GM12878 (cell line): ENCODE data around the gene N4BP3. TPM values are rescaled to one million over a fixed set of nuclear protein-coding genes. Genes with fewer than 3 reads are reported as not detected.
A peak's percentile ranks its signal among the peaks of the same experiment; 100 is the strongest.

ENCODE experiments used
- EGR1 ChIP-seq, 2 experiments: IDR thresholded peaks; 1 replicate in 1 of 2; 2 replicates in 1 of 2; pipeline ENCODE4 v1.6.1; 2011 to 2012; ENCODE audit warnings: low read depth in 2 of 2, low read length in 2 of 2, borderline replicate concordance in 1 of 2, mild to moderate bottlenecking in 1 of 2, moderate library complexity in 1 of 2
- EZH2 ChIP-seq: IDR thresholded peaks from 2 replicates; pipeline ENCODE4 v1.6.1; 2012; ENCODE audit warnings: low read depth, mild to moderate bottlenecking, control low read depth, inconsistent platforms, low read length, borderline replicate concordance; ENCODE audit not compliant: control insufficient read depth
- FOXM1 ChIP-seq: IDR thresholded peaks from 2 replicates; pipeline ENCODE4 v1.6.1; 2012; ENCODE audit warnings: low read depth, mild to moderate bottlenecking, inconsistent platforms, low read length, moderate library complexity
- GATAD2B ChIP-seq: fragments of 450-650 bp; conservative IDR thresholded peaks from 2 replicates; pipeline ENCODE4 v1.6.1; 2017; ENCODE audit warnings: low read depth, mild to moderate bottlenecking, moderate library complexity
- HCFC1 ChIP-seq: fragments of 150-350 bp; IDR thresholded peaks from 2 replicates; pipeline ENCODE4 v1.6.1; 2014; ENCODE audit warnings: low read length
- IRF4 ChIP-seq: IDR thresholded peaks from 2 replicates; pipeline ENCODE4 v1.6.1; 2011; ENCODE audit warnings: low read depth, low read length
- JUNB ChIP-seq: IDR thresholded peaks from 2 replicates; pipeline ENCODE4 v1.6.1; 2016; ENCODE audit warnings: antibody characterized with exemption, mild to moderate bottlenecking
- POLR2A ChIP-seq: IDR thresholded peaks from 2 replicates; pipeline ENCODE4 v1.6.1; 2011; ENCODE audit warnings: low read depth, mild to moderate bottlenecking, low read length
- POLR2AphosphoS2 ChIP-seq: IDR thresholded peaks from 2 replicates; pipeline ENCODE4 v1.6.1; 2011; ENCODE audit warnings: low read depth, mild to moderate bottlenecking, low read length, improper control_type of control experiment, moderate library complexity
- RCOR1 ChIP-seq: conservative IDR thresholded peaks from 2 replicates; pipeline ENCODE4 v1.6.1; 2012; ENCODE audit warnings: low read depth, low read length, improper control_type of control experiment
- RFX5 ChIP-seq: IDR thresholded peaks from 2 replicates; pipeline ENCODE4 v1.6.1; 2011; ENCODE audit warnings: low read depth, low read length, improper control_type of control experiment
- polyA plus RNA-seq, 11 experiments: library from polyadenylated mRNA; depleted of rRNA in 4 of 11; unstranded in 6 of 11; stranded (reverse) in 5 of 11; fragments of >200 nt; fragmentation: Nextera tagmentation in 4 of 11; fragmentation: Illumina TruSeq in 1 of 11; extraction: Ambion mirVana in 4 of 11; extraction: Trizol in 1 of 11; gene quantifications; 1 replicate in 1 of 11; 2 replicates in 10 of 11; pipeline versions ENCODE4 v1.2.1 to v1.2.3, GENCODE V29; 2011 to 2016; ENCODE audit warnings: inconsistent platforms in 2 of 11, missing spikeins in 2 of 11, low read depth in 1 of 11
- total RNA-seq, 4 experiments: library from RNA; depleted of rRNA in 3 of 4; stranded (reverse); fragments of >200 nt in 3 of 4; fragmentation: Illumina TruSeq in 1 of 4; extraction: Trizol in 1 of 4; gene quantifications; 2 replicates each; pipeline versions ENCODE4 v1.2.1 to v1.2.3, GENCODE V29; 2013 to 2021
- TF ChIP-seq, protein P1 (sequence below): fragments of 450-650 bp; IDR thresholded peaks from 2 replicates; pipeline ENCODE4 v1.6.1; 2017; ENCODE audit warnings: mild to moderate bottlenecking, moderate library complexity
- TF ChIP-seq, protein P2 (sequence below): fragments of 450-650 bp; IDR thresholded peaks from 2 replicates; pipeline ENCODE4 v1.6.1; 2017; ENCODE audit warnings: borderline replicate concordance
- TF ChIP-seq, protein P3 (sequence below): fragments of 450-650 bp; IDR thresholded peaks from 2 replicates; pipeline ENCODE4 v1.6.1; 2017; ENCODE audit warnings: mild to moderate bottlenecking, moderate library complexity

The N4BP3 gene
- total and polyA plus RNA-seq, 10 of the 15 experiments (the other 5 are each of a cell fraction or from before 2014, with no cell fraction given): 0.06 to 13.0 (median 4.3) TPM

DNA sequence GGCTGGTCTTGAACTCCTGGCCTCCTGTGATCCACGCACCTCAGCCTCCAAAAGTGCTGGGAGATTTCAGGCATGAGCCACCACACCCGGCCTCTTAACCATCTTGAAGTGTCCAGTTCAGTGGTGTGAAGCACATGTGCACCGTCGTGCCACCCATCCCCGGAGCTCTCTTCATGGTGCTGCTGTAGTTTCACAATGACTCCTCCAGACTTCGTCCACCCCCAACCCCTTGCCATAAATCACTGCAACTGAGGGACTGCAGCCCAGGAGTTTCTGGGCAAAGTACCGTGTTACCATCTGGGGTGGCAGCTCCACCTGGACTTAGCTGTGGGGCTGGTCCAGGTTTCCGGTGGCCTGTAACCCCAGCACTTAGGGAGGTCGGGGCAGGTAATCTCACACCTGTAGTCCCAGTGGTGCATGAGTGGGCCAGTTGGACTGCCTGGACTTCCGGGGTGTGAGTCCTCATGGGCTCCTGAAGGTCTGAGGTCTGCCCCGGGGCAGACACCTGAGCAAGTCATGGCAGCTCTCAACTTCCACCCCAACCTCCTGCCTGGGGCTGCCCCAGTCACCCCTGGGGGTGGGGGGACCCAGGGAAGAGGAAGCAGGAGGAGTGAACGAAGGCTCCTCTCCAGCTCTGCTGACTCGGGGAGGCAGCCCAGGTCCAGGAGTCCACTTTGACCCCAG, 6.6 kb upstream of the N4BP3 start (continued):
- TF ChIP-seq, protein P1, sequence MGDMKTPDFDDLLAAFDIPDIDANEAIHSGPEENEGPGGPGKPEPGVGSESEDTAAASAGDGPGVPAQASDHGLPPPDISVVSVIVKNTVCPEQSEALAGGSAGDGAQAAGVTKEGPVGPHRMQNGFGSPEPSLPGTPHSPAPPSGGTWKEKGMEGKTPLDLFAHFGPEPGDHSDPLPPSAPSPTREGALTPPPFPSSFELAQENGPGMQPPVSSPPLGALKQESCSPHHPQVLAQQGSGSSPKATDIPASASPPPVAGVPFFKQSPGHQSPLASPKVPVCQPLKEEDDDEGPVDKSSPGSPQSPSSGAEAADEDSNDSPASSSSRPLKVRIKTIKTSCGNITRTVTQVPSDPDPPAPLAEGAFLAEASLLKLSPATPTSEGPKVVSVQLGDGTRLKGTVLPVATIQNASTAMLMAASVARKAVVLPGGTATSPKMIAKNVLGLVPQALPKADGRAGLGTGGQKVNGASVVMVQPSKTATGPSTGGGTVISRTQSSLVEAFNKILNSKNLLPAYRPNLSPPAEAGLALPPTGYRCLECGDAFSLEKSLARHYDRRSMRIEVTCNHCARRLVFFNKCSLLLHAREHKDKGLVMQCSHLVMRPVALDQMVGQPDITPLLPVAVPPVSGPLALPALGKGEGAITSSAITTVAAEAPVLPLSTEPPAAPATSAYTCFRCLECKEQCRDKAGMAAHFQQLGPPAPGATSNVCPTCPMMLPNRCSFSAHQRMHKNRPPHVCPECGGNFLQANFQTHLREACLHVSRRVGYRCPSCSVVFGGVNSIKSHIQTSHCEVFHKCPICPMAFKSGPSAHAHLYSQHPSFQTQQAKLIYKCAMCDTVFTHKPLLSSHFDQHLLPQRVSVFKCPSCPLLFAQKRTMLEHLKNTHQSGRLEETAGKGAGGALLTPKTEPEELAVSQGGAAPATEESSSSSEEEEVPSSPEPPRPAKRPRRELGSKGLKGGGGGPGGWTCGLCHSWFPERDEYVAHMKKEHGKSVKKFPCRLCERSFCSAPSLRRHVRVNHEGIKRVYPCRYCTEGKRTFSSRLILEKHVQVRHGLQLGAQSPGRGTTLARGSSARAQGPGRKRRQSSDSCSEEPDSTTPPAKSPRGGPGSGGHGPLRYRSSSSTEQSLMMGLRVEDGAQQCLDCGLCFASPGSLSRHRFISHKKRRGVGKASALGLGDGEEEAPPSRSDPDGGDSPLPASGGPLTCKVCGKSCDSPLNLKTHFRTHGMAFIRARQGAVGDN: peak; percentile 37; the same call in 1 of the 2 replicates
- TF ChIP-seq IRF4 (0 out of 2 replicates have a peak, but pooled peaks have one; percentile 20), RFX5 (no peak), POLR2AphosphoS2 (no peak), FOXM1 (no peak), EGR1 (IDR thresholded peaks at IDR 0.05; ENCODE audit: borderline replicate concordance in 1 of 2, low read depth in 2 of 2, low read length in 2 of 2) (no peak), JUNB (peak; percentile 66), EZH2 (no peak), POLR2A (no peak), GATAD2B (0 out of 2 replicates have a peak, but pooled peaks have one; percentile 22), HCFC1 (no peak), RCOR1 (no peak)
- TF ChIP-seq, protein P2, sequence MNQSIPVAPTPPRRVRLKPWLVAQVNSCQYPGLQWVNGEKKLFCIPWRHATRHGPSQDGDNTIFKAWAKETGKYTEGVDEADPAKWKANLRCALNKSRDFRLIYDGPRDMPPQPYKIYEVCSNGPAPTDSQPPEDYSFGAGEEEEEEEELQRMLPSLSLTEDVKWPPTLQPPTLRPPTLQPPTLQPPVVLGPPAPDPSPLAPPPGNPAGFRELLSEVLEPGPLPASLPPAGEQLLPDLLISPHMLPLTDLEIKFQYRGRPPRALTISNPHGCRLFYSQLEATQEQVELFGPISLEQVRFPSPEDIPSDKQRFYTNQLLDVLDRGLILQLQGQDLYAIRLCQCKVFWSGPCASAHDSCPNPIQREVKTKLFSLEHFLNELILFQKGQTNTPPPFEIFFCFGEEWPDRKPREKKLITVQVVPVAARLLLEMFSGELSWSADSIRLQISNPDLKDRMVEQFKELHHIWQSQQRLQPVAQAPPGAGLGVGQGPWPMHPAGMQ: no peak
- TF ChIP-seq, protein P3, sequence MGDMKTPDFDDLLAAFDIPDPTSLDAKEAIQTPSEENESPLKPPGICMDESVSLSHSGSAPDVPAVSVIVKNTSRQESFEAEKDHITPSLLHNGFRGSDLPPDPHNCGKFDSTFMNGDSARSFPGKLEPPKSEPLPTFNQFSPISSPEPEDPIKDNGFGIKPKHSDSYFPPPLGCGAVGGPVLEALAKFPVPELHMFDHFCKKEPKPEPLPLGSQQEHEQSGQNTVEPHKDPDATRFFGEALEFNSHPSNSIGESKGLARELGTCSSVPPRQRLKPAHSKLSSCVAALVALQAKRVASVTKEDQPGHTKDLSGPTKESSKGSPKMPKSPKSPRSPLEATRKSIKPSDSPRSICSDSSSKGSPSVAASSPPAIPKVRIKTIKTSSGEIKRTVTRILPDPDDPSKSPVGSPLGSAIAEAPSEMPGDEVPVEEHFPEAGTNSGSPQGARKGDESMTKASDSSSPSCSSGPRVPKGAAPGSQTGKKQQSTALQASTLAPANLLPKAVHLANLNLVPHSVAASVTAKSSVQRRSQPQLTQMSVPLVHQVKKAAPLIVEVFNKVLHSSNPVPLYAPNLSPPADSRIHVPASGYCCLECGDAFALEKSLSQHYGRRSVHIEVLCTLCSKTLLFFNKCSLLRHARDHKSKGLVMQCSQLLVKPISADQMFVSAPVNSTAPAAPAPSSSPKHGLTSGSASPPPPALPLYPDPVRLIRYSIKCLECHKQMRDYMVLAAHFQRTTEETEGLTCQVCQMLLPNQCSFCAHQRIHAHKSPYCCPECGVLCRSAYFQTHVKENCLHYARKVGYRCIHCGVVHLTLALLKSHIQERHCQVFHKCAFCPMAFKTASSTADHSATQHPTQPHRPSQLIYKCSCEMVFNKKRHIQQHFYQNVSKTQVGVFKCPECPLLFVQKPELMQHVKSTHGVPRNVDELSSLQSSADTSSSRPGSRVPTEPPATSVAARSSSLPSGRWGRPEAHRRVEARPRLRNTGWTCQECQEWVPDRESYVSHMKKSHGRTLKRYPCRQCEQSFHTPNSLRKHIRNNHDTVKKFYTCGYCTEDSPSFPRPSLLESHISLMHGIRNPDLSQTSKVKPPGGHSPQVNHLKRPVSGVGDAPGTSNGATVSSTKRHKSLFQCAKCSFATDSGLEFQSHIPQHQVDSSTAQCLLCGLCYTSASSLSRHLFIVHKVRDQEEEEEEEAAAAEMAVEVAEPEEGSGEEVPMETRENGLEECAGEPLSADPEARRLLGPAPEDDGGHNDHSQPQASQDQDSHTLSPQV: no peak
